Effector CD8-positive, alpha-beta T cell (primary cell): ENCODE data around the gene SOX18.
"Not testable (repeated sequence)": the region's sequence is repeated elsewhere in the genome, so short reads cannot be mapped to it uniquely, and the experiment has no call there.

ENCODE experiments used
- DNase-seq: peaks from one replicate; lab custom pipeline; 2025; lab: John Stamatoyannopoulos, UW
- total RNA-seq, 4 experiments: gene quantifications; one replicate each; lab custom pipeline; 2026; lab: John Stamatoyannopoulos, UW

Gene SOX18
- 0 to 0.18 (median 0.04) reads per million in 4 experiments for total RNA-seq

GRCh38 chr20:64049060-64049877 is at the start of gene SOX18:
TSS of gene SOX18 (minus strand) at chr20:64049639. CDS start at chr20:64049516, 123 bp downstream.
- no peak for DNase-seq

GRCh38 chr20:64098471-64099013 is 49.1 kb upstream of the SOX18 start:
- DNase-seq, result no peak

GRCh38 chr20:64096535-64096934 is 47.1 kb upstream of the SOX18 start:
- no peak for DNase-seq

- DNase-seq, result no peak
Observed at GRCh38 chr20:64095927-64096326, 46.5 kb upstream of the SOX18 start.

- no peak for DNase-seq
Observed at GRCh38 chr20:64095455-64095854, 46.0 kb upstream of the SOX18 start.

GRCh38 chr20:64093013-64093503 is 43.6 kb upstream of the SOX18 start:
- DNase-seq, result no peak

- DNase-seq, result no peak
Observed at GRCh38 chr20:64092258-64093012, 43.0 kb upstream of the SOX18 start.

GRCh38 chr20:64091770-64092169 is 42.3 kb upstream of the SOX18 start:
- DNase-seq, result no peak

- DNase-seq, result no peak
Observed at GRCh38 chr20:64091340-64091739, 41.9 kb upstream of the SOX18 start.

- DNase-seq, result no peak
Observed at GRCh38 chr20:64090165-64090564, 40.7 kb upstream of the SOX18 start.

GRCh38 chr20:64088586-64088985 is 39.1 kb upstream of the SOX18 start:
- not testable (repeated sequence) for DNase-seq

GRCh38 chr20:64087226-64087825 is 37.9 kb upstream of the SOX18 start:
- DNase-seq, result not testable (repeated sequence)

GRCh38 chr20:64086801-64087200 is 37.4 kb upstream of the SOX18 start:
- no peak for DNase-seq

- DNase-seq, result no peak
Observed at GRCh38 chr20:64084685-64085152, 35.3 kb upstream of the SOX18 start.

- no peak for DNase-seq
Observed at GRCh38 chr20:64083804-64084684, 34.6 kb upstream of the SOX18 start, which contains the start of gene LKAAEAR1. TSS of gene LKAAEAR1 (minus strand) at chr20:64084398. CDS start at chr20:64084219, 179 bp downstream.

- DNase-seq, result peak; percentile 28
Observed at GRCh38 chr20:64083378-64083803, 34.0 kb upstream of the SOX18 start.

GRCh38 chr20:64082820-64083377 is 33.5 kb upstream of the SOX18 start:
- DNase-seq, result no peak

- no peak for DNase-seq
Observed at GRCh38 chr20:64082126-64082731, 32.8 kb upstream of the SOX18 start.

- no peak for DNase-seq
Observed at GRCh38 chr20:64081624-64081964, 32.2 kb upstream of the SOX18 start.
